Natural killer cell (primary cell): ENCODE results near the gene DCHS2. TPM values are rescaled to one million over a fixed set of nuclear protein-coding genes. Genes with fewer than 3 reads are reported as not detected.

Source experiments
- ATAC-seq, 3 donors: fragments of 150-1000 bp in 2 of 3; fragments of 200-7000 bp in 1 of 3; cut with Tn5 transposase; 1 replicate in 1 of 3; 2 replicates in 2 of 3; pipeline ENCODE4 v1.10.0; 2021; ENCODE audit warnings: mild to moderate bottlenecking in 2 of 3, moderate library complexity in 2 of 3
- DNase-seq, 2 donors: peaks; one replicate each; pipeline versions ENCODE4 v3.0.0 to v3.0.0-alpha.2; 2013 to 2021; ENCODE audit warnings: mixed read lengths in 1 of 2
- H3K27ac ChIP-seq: one replicate; pipeline ENCODE4 v1.5.1; 2013; ENCODE audit warnings: mild to moderate bottlenecking, low read length
- H3K27me3 ChIP-seq: one replicate; pipeline ENCODE4 v1.6.1; 2013; ENCODE audit warnings: low read length; ENCODE audit not compliant: control insufficient read depth, insufficient read depth
- H3K36me3 ChIP-seq: one replicate; pipeline ENCODE4 v1.6.1; 2013; ENCODE audit warnings: low read length; ENCODE audit not compliant: control insufficient read depth, insufficient read depth
- H3K4me1 ChIP-seq: one replicate; pipeline ENCODE4 v1.6.1; 2013; ENCODE audit warnings: low read length; ENCODE audit not compliant: control insufficient read depth, insufficient read depth
- H3K4me3 ChIP-seq: one replicate; pipeline ENCODE4 v1.5.1; 2013; ENCODE audit warnings: low read length
- H3K9me3 ChIP-seq: one replicate; pipeline ENCODE4 v1.6.1; 2013; ENCODE audit warnings: low read length; ENCODE audit not compliant: control insufficient read depth, insufficient read depth
- H3K27ac Mint-ChIP-seq, 2 donors: one replicate each; pipeline ENCODE4 v1.8.0; 2022; ENCODE audit warnings: mild to moderate bottlenecking in 2 of 2, mixed read lengths in 2 of 2, moderate library complexity in 1 of 2
- H3K27me3 Mint-ChIP-seq, 2 donors: one replicate each; pipeline ENCODE4 v1.8.0; 2022; ENCODE audit warnings: low read depth in 2 of 2, mixed read lengths in 2 of 2
- H3K36me3 Mint-ChIP-seq: one replicate; pipeline ENCODE4 v1.8.0; 2022; ENCODE audit warnings: mixed read lengths
- H3K4me1 Mint-ChIP-seq, 2 donors: one replicate each; pipeline ENCODE4 v1.8.0; 2022; ENCODE audit warnings: mixed read lengths in 2 of 2
- H3K4me3 Mint-ChIP-seq: one replicate; pipeline ENCODE4 v1.8.0; 2022; ENCODE audit warnings: mild to moderate bottlenecking, moderate library complexity, mixed read lengths
- H3K9me3 Mint-ChIP-seq, 2 donors: one replicate each; pipeline ENCODE4 v1.8.0; 2022; ENCODE audit warnings: mixed read lengths in 2 of 2
- WGBS: methylation state at CpG from one replicate; pipeline ENCODE4 v1.1.7; 2013; ENCODE audit warnings: missing lambda C conversion rate; ENCODE audit not compliant: insufficient coverage; 5-methylcytosine and 5-hydroxymethylcytosine counted together
- intact Hi-C: fragments of 100-400 bp; cut with micrococcal nuclease; formaldehyde crosslinking; loops from one replicate; pipeline ENCODE4 v1.14.2; 2022
- total RNA-seq, 4 donors: library from RNA; stranded (reverse); fragments of 120-200 nt in 1 of 4; gene quantifications; one replicate each; pipeline versions ENCODE4 v1.2.3 to v1.2.4, GENCODE V29; 2013 to 2022
- TF ChIP-seq, protein P1 (sequence below): fragments of 200-600 bp; IDR thresholded peaks from one replicate; pipeline ENCODE4 v1.8.0; 2022; ENCODE audit warnings: antibody characterized with exemption

Gene DCHS2
- total RNA-seq, 3 donors from 2014 or later (not counting 1 experiment from before 2014, with no cell fraction given): not detected

DNA sequence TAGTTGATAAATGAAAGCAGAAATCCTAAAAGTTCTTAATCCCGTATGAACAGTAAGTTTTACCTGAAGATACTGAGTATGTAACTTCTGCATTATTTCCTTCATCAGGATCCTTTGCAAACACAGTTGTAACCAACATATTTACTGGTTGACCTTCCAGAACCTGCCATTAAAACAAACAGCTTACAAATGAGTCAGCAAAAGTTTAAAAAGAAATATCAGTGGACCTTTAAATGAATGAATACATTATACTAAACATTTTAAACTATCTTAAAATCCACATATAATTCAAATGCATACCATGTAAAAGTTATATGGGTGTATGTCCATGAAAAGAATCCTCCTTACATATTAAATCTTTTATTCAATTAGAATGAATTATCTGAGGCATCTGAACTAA is 163.6 kb downstream of the DCHS2 start:
- no CpG with 5 or more reads among the region's 1 CpG for WGBS
- H3K36me3 Mint-ChIP-seq: no peaks in the 10 kb centered on the region
- Histone ChIP-seq H3K9me3 (no peaks in the 10 kb centered on the region), H3K36me3 (no peaks in the 10 kb centered on the region), H3K4me1 (peaks cover 5% of the 10 kb centered on the region), H3K27me3 (peaks cover 16% of the 10 kb centered on the region), H3K4me3 (no peak overlapping the region), H3K27ac (no peak overlapping the region)
- no peak overlapping the region for H3K27ac Mint-ChIP-seq
- TF ChIP-seq, protein P1, sequence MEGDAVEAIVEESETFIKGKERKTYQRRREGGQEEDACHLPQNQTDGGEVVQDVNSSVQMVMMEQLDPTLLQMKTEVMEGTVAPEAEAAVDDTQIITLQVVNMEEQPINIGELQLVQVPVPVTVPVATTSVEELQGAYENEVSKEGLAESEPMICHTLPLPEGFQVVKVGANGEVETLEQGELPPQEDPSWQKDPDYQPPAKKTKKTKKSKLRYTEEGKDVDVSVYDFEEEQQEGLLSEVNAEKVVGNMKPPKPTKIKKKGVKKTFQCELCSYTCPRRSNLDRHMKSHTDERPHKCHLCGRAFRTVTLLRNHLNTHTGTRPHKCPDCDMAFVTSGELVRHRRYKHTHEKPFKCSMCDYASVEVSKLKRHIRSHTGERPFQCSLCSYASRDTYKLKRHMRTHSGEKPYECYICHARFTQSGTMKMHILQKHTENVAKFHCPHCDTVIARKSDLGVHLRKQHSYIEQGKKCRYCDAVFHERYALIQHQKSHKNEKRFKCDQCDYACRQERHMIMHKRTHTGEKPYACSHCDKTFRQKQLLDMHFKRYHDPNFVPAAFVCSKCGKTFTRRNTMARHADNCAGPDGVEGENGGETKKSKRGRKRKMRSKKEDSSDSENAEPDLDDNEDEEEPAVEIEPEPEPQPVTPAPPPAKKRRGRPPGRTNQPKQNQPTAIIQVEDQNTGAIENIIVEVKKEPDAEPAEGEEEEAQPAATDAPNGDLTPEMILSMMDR: no peak
- ATAC-seq: no peak
- DNase-seq: no peak
- no peak overlapping the region for H3K4me3 Mint-ChIP-seq
- peaks cover 3 to 6% of the 10 kb centered on the region in 2 donors for H3K27me3 Mint-ChIP-seq
- H3K4me1 Mint-ChIP-seq: peaks cover 1 to 7% of the 10 kb centered on the region in 2 donors
- peaks cover 0 to 5% of the 10 kb centered on the region in 2 donors for H3K9me3 Mint-ChIP-seq
- intact Hi-C loops: no loop called here

DNA sequence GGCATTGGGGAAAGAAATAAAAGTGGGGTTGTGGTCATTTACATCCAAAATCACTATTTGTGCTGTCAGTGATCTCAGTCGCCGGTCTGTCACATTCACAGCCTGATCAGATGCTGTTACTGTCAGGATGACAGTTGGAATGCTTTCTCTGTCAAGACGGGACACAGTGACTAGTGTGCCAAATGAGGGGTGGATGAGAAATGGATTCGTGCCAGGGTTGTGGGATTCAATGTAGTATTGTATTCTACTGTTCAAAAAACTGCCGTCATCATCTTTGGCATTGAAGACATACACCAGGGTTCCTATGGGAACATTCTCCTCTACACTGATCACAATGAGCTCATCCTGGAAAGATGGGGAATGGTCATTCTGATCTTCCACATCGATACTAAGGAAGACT is 171.1 kb downstream of the DCHS2 start:
- H3K9me3 ChIP-seq: no peaks in the 10 kb centered on the region
- Mint-ChIP-seq H3K36me3 (no peaks in the 10 kb centered on the region), H3K4me3 (no peak overlapping the region), H3K4me1 (no peaks in the 10 kb centered on the region), H3K9me3 (peaks cover 2 to 8% of the 10 kb centered on the region in 2 donors), H3K27me3 (peaks cover 5 to 8% of the 10 kb centered on the region in 2 donors), H3K27ac (no peak overlapping the region)
- H3K27ac ChIP-seq: no peak overlapping the region
- intact Hi-C loops: no loop called here
- ATAC-seq (no peak), DNase-seq (no peak)
- no peaks in the 10 kb centered on the region for H3K36me3 ChIP-seq
- H3K4me3 ChIP-seq: no peak overlapping the region
- TF ChIP-seq, protein P1: no peak
- no peaks in the 10 kb centered on the region for H3K4me1 ChIP-seq
- WGBS: 90% methylated on average over 6 of the region's 6 CpGs
- H3K27me3 ChIP-seq: no peaks in the 10 kb centered on the region

DNA sequence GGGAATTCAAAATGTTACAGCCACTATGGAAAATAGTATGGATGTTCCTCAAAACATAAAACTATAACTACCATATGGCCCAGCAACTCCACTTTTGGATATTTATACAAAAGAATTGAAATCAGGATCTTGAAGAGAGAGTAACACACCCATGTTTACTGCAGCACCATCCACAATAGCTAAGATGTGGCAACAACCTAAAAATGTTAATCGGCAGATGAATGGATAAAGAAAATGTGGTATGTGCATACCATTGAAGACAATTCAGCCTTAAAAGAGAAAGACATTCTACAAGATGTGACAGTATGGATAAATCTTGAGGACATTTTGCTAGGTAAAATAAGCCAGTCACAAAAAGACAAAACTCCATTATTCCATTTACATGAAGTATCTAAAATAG is 171.9 kb downstream of the DCHS2 start:
- peaks cover 0 to 8% of the 10 kb centered on the region in 2 donors for H3K9me3 Mint-ChIP-seq
- H3K4me3 Mint-ChIP-seq: no peak overlapping the region
- H3K9me3 ChIP-seq: no peaks in the 10 kb centered on the region
- TF ChIP-seq, protein P1: no peak
- no peak overlapping the region for H3K4me3 ChIP-seq
- no peak for DNase-seq
- no peaks in the 10 kb centered on the region for H3K4me1 Mint-ChIP-seq
- no CpG with 5 or more reads among the region's 1 CpG for WGBS
- H3K4me1 ChIP-seq: no peaks in the 10 kb centered on the region
- no peak overlapping the region for H3K27ac ChIP-seq
- H3K36me3 ChIP-seq: no peaks in the 10 kb centered on the region
- no peak for ATAC-seq
- H3K36me3 Mint-ChIP-seq: no peaks in the 10 kb centered on the region
- H3K27me3 ChIP-seq: no peaks in the 10 kb centered on the region
- H3K27me3 Mint-ChIP-seq: peaks cover 5 to 8% of the 10 kb centered on the region in 2 donors
- no peak overlapping the region for H3K27ac Mint-ChIP-seq
- intact Hi-C loops: no loop called here

DNA sequence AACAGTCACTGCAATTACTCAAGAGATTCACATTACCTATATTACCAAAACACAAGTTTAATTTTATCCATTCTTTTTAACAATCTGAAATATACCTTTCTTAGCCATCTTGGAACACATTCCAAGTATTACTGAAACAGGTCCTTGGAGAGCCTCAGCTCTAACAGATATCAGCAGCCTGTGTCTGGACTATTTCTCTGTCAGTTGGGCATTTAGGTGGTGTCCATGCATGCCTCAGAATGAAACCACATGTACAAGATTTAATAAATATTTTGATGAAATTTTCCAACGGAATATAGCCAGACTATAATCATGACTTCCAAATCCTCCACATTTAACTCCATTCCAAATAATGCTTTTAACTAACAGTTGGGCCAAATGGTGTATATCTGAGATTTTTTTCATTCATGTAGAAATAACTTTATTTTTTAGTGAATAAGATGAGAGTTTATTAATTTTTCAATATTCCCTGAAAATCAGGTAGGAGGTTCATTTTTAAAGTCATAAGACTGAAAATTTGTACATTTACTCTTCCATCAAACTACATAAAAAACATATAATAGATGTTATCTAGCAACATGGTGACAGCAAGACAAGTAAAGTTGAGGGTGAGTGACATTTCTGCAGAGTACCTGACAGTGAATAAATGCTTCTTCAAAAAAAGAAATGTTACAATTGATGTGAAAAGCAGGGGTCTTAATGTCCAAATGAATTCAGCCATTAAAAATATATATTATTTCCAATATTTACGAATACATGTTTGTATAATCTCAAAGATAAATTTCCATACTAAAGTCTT is 174.2 kb downstream of the DCHS2 start:
- H3K4me1 Mint-ChIP-seq: no peaks in the 10 kb centered on the region
- no peak overlapping the region for H3K27ac Mint-ChIP-seq
- Histone ChIP-seq H3K4me3 (no peak overlapping the region), H3K9me3 (no peaks in the 10 kb centered on the region), H3K36me3 (no peaks in the 10 kb centered on the region), H3K4me1 (no peaks in the 10 kb centered on the region), H3K27ac (no peak overlapping the region), H3K27me3 (no peaks in the 10 kb centered on the region)
- no peak overlapping the region for H3K4me3 Mint-ChIP-seq
- no peak for ATAC-seq
- WGBS: no CpG with 5 or more reads among the region's 2 CpGs
- H3K9me3 Mint-ChIP-seq: peaks cover 0 to 8% of the 10 kb centered on the region in 2 donors
- TF ChIP-seq, protein P1: no peak
- H3K27me3 Mint-ChIP-seq: peaks cover 0 to 5% of the 10 kb centered on the region in 2 donors
- H3K36me3 Mint-ChIP-seq: no peaks in the 10 kb centered on the region
- no peak for DNase-seq
- intact Hi-C loops: no loop called here
